B cell (primary cell): Measurements from ENCODE around the gene PALLD. TPM values are rescaled to one million over a fixed set of nuclear protein-coding genes. Genes with fewer than 3 reads are reported as not detected.

Experiments
- ATAC-seq: fragments of 200-7000 bp; cut with Tn5 transposase; one replicate; pipeline ENCODE4 v1.10.0; 2021; ENCODE audit warnings: low read depth, mild to moderate bottlenecking, moderate number of reproducible peaks, moderate library complexity
- CTCF ChIA-PET: fragments of 350-600 bp; sonication (Branson Sonifier 250); formaldehyde crosslinking; loops from one replicate; lab custom pipeline; 2021; ENCODE audit warnings: antibody characterized with exemption, inconsistent platforms; lab: Charles Lee
- POLR2A ChIA-PET: fragments of 350-600 bp; sonication (Branson Sonifier 250); formaldehyde crosslinking; loops from one replicate; lab custom pipeline; 2021; ENCODE audit warnings: antibody characterized with exemption; lab: Charles Lee
- DNase-seq: peaks from one replicate; pipeline ENCODE4 v3.0.0; 2013
- H2AFZ ChIP-seq: 2 replicates; pipeline ENCODE4 v1.6.1; 2012; ENCODE audit warnings: mild to moderate bottlenecking, low read depth, low read length; ENCODE audit not compliant: insufficient read depth, poor library complexity, severe bottlenecking
- H3K27ac ChIP-seq, 2 donors: 1 replicate in 1 of 2; 2 replicates in 1 of 2; pipeline ENCODE4 v1.5.1; 2012 to 2013; ENCODE audit warnings: low read length in 2 of 2, mild to moderate bottlenecking in 2 of 2, moderate library complexity in 1 of 2
- H3K27me3 ChIP-seq, 4 experiments: fragments of 200-600 bp in 1 of 4; sonication (generic) in 1 of 4; replicated peaks in 1 of 4; 1 replicate in 2 of 4; 2 replicates in 2 of 4; pipeline versions ENCODE4 v1.6.1 to v1.7.0; 2013 to 2016; ENCODE audit warnings: low read length in 3 of 4, mild to moderate bottlenecking in 2 of 4, mixed read lengths in 1 of 4, moderate library complexity in 1 of 4; ENCODE audit not compliant: insufficient read depth in 4 of 4, control insufficient read depth in 3 of 4; ENCODE audit errors: control extremely low read depth in 1 of 4
- H3K36me3 ChIP-seq, 2 experiments: replicated peaks in 1 of 2; 1 replicate in 1 of 2; 2 replicates in 1 of 2; pipeline versions ENCODE4 v1.6.1 to v1.7.1; 2013; ENCODE audit warnings: low read length in 1 of 2; ENCODE audit not compliant: insufficient read depth in 2 of 2, control insufficient read depth in 1 of 2; ENCODE audit errors: control extremely low read depth in 1 of 2, extremely low read depth in 1 of 2
- H3K4me1 ChIP-seq, 2 donors: fragments of 200-600 bp in 1 of 2; sonication (generic) in 1 of 2; 1 replicate in 1 of 2; 2 replicates in 1 of 2; pipeline versions ENCODE4 v1.5.1 to v1.6.1; 2013 to 2017; ENCODE audit warnings: low read length in 2 of 2; ENCODE audit not compliant: control insufficient read depth in 2 of 2, insufficient read depth in 2 of 2
- H3K4me2 ChIP-seq: replicated peaks from 2 replicates; pipeline ENCODE3; 2012; ENCODE audit warnings: mild to moderate bottlenecking, low read depth, low read length; ENCODE audit not compliant: poor library complexity, severe bottlenecking
- H3K4me3 ChIP-seq, 5 experiments: fragments of 200-600 bp in 1 of 5; sonication (generic) in 1 of 5; 1 replicate in 3 of 5; 2 replicates in 2 of 5; pipeline versions ENCODE4 v1.5.1 to v1.7.0; 2011 to 2016; ENCODE audit warnings: low read length in 4 of 5, mild to moderate bottlenecking in 4 of 5, low read depth in 2 of 5, control low read depth in 1 of 5, moderate library complexity in 1 of 5; ENCODE audit not compliant: insufficient read depth in 1 of 5; ENCODE audit errors: control extremely low read depth in 1 of 5, extremely low read depth in 1 of 5
- H3K79me2 ChIP-seq: fragments of 200-600 bp; sonication (generic); one replicate; pipeline ENCODE4 v1.6.0; 2016; ENCODE audit warnings: low read length; ENCODE audit not compliant: control insufficient read depth, insufficient read depth
- H3K9ac ChIP-seq: fragments of 200-600 bp; sonication (generic); 2 replicates; pipeline ENCODE4 v1.6.1; 2017; ENCODE audit warnings: mild to moderate bottlenecking, low read length, moderate library complexity
- H3K9me3 ChIP-seq, 3 donors: one replicate each; pipeline versions ENCODE4 v1.6.1 to v1.7.1; 2013; ENCODE audit warnings: low read length in 2 of 3; ENCODE audit not compliant: control insufficient read depth in 2 of 3, insufficient read depth in 1 of 3; ENCODE audit errors: control extremely low read depth in 1 of 3
- H4K20me1 ChIP-seq: 2 replicates; pipeline ENCODE4 v1.6.0; 2012; ENCODE audit warnings: mild to moderate bottlenecking, low read length; ENCODE audit not compliant: insufficient read depth, control insufficient read depth, poor library complexity, severe bottlenecking
- H3K27ac Mint-ChIP-seq: one replicate; pipeline ENCODE4 v1.8.0; 2021; ENCODE audit warnings: mixed read lengths
- H3K27me3 Mint-ChIP-seq: one replicate; pipeline ENCODE4 v1.8.0; 2021; ENCODE audit warnings: mixed read lengths
- H3K4me1 Mint-ChIP-seq: one replicate; pipeline ENCODE4 v1.8.0; 2021; ENCODE audit warnings: mixed read lengths
- H3K4me3 Mint-ChIP-seq: one replicate; pipeline ENCODE4 v1.8.0; 2021; ENCODE audit warnings: mixed read lengths
- H3K9me3 Mint-ChIP-seq: one replicate; pipeline ENCODE4 v1.8.0; 2022; ENCODE audit warnings: mixed read lengths; ENCODE audit not compliant: insufficient read depth
- EZH2 ChIP-seq: IDR thresholded peaks from 2 replicates; pipeline ENCODE4 v1.6.1; 2012; ENCODE audit warnings: borderline replicate concordance, low read depth, mild to moderate bottlenecking, moderate library complexity, low read length; ENCODE audit not compliant: insufficient read depth, poor library complexity, severe bottlenecking
- WGBS: methylation state at CpG from one replicate; pipeline ENCODE4 v1.1.5; 2013; ENCODE audit warnings: missing lambda C conversion rate; ENCODE audit not compliant: insufficient coverage; 5-methylcytosine and 5-hydroxymethylcytosine counted together
- intact Hi-C: fragments of 100-400 bp; cut with micrococcal nuclease; formaldehyde crosslinking; loops from one replicate; pipeline ENCODE4 v1.10.0; 2022
- polyA plus RNA-seq: library from polyadenylated mRNA; depleted of rRNA; stranded (reverse); fragments of >200 nt; gene quantifications from 2 replicates; pipeline ENCODE4 v1.2.3, GENCODE V29; 2012
- total RNA-seq, 2 donors: library from RNA; stranded (reverse); fragments of 120-200 nt in 1 of 2; gene quantifications; 1 replicate in 1 of 2; 2 replicates in 1 of 2; pipeline versions ENCODE4 v1.2.3 to v1.2.4, GENCODE V29; 2013 to 2022
- TF ChIP-seq, protein P1 (sequence below): fragments of 200-600 bp; IDR thresholded peaks from one replicate; pipeline ENCODE4 v1.8.0; 2022; ENCODE audit warnings: antibody characterized with exemption, mild to moderate bottlenecking

PALLD gene
- total and polyA plus RNA-seq, 2 donors (not counting 1 experiment from before 2014, with no cell fraction given), result 0.63 to 0.71 TPM

DNA sequence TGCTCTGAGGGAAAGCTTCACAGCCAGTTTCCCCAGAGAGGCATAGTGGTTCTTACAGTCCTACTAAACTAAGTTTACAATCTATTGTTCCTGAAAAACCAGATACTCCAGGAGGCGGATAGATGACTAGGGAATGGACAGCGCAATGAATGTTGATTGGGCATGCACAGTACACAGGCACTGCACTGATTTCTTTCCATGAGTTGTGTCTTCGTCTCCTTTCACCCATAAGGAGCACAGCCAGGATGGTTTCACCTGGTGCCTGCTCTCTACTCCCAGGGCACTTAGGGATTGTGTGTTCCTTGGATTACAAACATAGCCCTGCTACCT is 144.9 kb downstream of the PALLD start:
- Histone ChIP-seq H3K4me1 (no peaks in the 10 kb centered on the region), H3K27ac (no peak overlapping the region), H3K4me2 (no peak overlapping the region), H3K36me3 (no peaks in the 10 kb centered on the region), H2AFZ (no peak overlapping the region), H3K27me3 (peaks cover 0 to 5% (median 0%) of the 10 kb centered on the region in 4 experiments), H4K20me1 (no peaks in the 10 kb centered on the region), H3K9me3 (no peaks in the 10 kb centered on the region), H3K4me3 (no peak overlapping the region), H3K79me2 (no peaks in the 10 kb centered on the region), H3K9ac (no peak overlapping the region)
- H3K27me3 Mint-ChIP-seq, result peaks cover 15% of the 10 kb centered on the region
- POLR2A ChIA-PET, result interaction anchor here (0.7 kb wide), 1 partner anchor 56 kb away, joined by 3 read pairs; no protein-coding TSS in a partner anchor
- no peak for TF ChIP-seq EZH2
- TF ChIP-seq, protein P1, sequence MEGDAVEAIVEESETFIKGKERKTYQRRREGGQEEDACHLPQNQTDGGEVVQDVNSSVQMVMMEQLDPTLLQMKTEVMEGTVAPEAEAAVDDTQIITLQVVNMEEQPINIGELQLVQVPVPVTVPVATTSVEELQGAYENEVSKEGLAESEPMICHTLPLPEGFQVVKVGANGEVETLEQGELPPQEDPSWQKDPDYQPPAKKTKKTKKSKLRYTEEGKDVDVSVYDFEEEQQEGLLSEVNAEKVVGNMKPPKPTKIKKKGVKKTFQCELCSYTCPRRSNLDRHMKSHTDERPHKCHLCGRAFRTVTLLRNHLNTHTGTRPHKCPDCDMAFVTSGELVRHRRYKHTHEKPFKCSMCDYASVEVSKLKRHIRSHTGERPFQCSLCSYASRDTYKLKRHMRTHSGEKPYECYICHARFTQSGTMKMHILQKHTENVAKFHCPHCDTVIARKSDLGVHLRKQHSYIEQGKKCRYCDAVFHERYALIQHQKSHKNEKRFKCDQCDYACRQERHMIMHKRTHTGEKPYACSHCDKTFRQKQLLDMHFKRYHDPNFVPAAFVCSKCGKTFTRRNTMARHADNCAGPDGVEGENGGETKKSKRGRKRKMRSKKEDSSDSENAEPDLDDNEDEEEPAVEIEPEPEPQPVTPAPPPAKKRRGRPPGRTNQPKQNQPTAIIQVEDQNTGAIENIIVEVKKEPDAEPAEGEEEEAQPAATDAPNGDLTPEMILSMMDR, result no peak
- no peaks in the 10 kb centered on the region for H3K4me1 Mint-ChIP-seq
- 89% methylated on average over 3 of the region's 3 CpGs for WGBS
- CTCF ChIA-PET, result no interaction called here
- no peak for ATAC-seq
- DNase-seq, result no peak
- intact Hi-C loops, result no loop called here
- H3K27ac Mint-ChIP-seq, result no peak overlapping the region
- H3K4me3 Mint-ChIP-seq, result no peak overlapping the region
- no peaks in the 10 kb centered on the region for H3K9me3 Mint-ChIP-seq

DNA sequence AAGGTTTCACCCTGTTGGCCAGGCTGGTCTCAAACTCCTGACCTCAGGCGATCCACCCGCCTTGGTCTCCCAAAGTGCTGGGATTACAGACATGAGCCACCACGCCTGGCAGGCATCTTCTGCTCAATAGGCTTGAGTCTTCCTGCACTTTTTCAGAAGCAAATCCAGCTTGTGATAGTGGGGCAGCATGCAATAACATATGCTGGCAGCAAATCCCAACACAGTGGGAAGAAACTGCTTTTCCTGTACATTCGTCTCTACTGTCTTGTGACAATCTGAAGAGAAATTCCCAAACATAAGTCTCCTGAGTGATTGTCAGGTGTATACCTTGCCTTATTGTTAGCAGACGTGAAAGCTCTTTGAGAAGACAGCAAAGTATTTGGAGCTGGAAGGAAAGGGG is 145.7 kb downstream of the PALLD start:
- peaks cover 0 to 5% (median 0%) of the 10 kb centered on the region in 4 experiments for H3K27me3 ChIP-seq
- CTCF ChIA-PET, result no interaction called here
- H4K20me1 ChIP-seq, result no peaks in the 10 kb centered on the region
- intact Hi-C loops, result no loop called here
- TF ChIP-seq, protein P1, result no peak
- TF ChIP-seq EZH2, result no peak
- Mint-ChIP-seq H3K4me1 (no peaks in the 10 kb centered on the region), H3K27ac (no peak overlapping the region), H3K4me3 (no peak overlapping the region), H3K9me3 (no peaks in the 10 kb centered on the region), H3K27me3 (peaks cover 15% of the 10 kb centered on the region)
- H3K4me2 ChIP-seq, result no peak overlapping the region
- DNase-seq (no peak), ATAC-seq (no peak)
- no peaks in the 10 kb centered on the region for H3K36me3 ChIP-seq
- H3K4me1 ChIP-seq, result no peaks in the 10 kb centered on the region
- H3K9me3 ChIP-seq, result no peaks in the 10 kb centered on the region
- no peak overlapping the region for H3K9ac ChIP-seq
- no peak overlapping the region for H3K27ac ChIP-seq
- no peak overlapping the region for H2AFZ ChIP-seq
- no peaks in the 10 kb centered on the region for H3K79me2 ChIP-seq
- POLR2A ChIA-PET, result no interaction called here
- WGBS, result 87% methylated on average over 4 of the region's 5 CpGs
- no peak overlapping the region for H3K4me3 ChIP-seq
